Brain microvascular endothelial cell (primary cell): ENCODE measurements around the gene MORN2.

Experiments used
- DNase-seq: peaks from one replicate; pipeline ENCODE4 v3.0.0-alpha.2; 2020
- H3K27ac ChIP-seq: fragments of 250-450 bp; sonication (Bioruptor Pico); 2 replicates; pipeline ENCODE4 v1.5.1; 2020; ENCODE audit warnings: mild to moderate bottlenecking, moderate library complexity
- H3K27me3 ChIP-seq: fragments of 250-450 bp; sonication (Bioruptor Pico); replicated peaks from 2 replicates; pipeline ENCODE4 v1.5.1; 2020; ENCODE audit warnings: mild to moderate bottlenecking
- H3K36me3 ChIP-seq: fragments of 250-450 bp; sonication (Bioruptor Pico); replicated peaks from 2 replicates; pipeline ENCODE4 v1.5.1; 2020; ENCODE audit warnings: mild to moderate bottlenecking
- H3K4me3 ChIP-seq: 2 replicates; pipeline ENCODE4 v1.5.1; 2011; ENCODE audit warnings: low read depth, mild to moderate bottlenecking, control low read depth, low read length, moderate library complexity
- in situ Hi-C: cut with HindIII; loops from 2 replicates; pipeline ENCODE4 v1.10.0; 2017; ENCODE audit warnings: low sequenced_read_pairs, low pct_ligation_motif_present
- TF ChIP-seq, protein P1 (sequence below): IDR thresholded peaks from 2 replicates; pipeline ENCODE4 v1.5.1; 2011; ENCODE audit warnings: low read depth, mild to moderate bottlenecking, moderate library complexity, low read length, control low read depth, inconsistent platforms; ENCODE audit errors: missing control alignments

The MORN2 gene

DNA sequence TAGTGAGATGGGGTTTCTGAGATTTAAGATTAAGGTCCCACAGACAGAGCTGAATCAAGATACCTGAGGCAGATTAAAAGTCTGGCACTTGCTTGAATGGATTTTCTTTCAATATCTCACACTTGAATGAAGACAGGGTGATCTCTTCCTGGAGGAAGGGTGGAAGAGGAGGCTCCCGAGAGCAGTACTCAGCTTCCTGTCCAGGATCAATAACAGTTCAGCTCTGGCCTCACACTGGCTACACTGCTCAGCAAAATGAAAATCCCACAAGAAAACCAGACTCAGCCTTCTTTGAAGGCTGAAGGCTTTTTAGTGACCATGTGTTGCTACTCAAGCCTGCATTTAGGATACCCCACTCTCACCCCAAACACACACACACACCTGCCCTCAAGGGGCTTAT lies 24.9 kb downstream of the MORN2 start:
- Histone ChIP-seq H3K27me3 (no peaks in the 10 kb centered on the region), H3K36me3 (no peaks in the 10 kb centered on the region), H3K27ac (no peak overlapping the region), H3K4me3 (no peak overlapping the region)
- DNase-seq, result no peak
- in situ Hi-C loops, result no loop called here
- TF ChIP-seq, protein P1, sequence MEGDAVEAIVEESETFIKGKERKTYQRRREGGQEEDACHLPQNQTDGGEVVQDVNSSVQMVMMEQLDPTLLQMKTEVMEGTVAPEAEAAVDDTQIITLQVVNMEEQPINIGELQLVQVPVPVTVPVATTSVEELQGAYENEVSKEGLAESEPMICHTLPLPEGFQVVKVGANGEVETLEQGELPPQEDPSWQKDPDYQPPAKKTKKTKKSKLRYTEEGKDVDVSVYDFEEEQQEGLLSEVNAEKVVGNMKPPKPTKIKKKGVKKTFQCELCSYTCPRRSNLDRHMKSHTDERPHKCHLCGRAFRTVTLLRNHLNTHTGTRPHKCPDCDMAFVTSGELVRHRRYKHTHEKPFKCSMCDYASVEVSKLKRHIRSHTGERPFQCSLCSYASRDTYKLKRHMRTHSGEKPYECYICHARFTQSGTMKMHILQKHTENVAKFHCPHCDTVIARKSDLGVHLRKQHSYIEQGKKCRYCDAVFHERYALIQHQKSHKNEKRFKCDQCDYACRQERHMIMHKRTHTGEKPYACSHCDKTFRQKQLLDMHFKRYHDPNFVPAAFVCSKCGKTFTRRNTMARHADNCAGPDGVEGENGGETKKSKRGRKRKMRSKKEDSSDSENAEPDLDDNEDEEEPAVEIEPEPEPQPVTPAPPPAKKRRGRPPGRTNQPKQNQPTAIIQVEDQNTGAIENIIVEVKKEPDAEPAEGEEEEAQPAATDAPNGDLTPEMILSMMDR, result no peak

DNA sequence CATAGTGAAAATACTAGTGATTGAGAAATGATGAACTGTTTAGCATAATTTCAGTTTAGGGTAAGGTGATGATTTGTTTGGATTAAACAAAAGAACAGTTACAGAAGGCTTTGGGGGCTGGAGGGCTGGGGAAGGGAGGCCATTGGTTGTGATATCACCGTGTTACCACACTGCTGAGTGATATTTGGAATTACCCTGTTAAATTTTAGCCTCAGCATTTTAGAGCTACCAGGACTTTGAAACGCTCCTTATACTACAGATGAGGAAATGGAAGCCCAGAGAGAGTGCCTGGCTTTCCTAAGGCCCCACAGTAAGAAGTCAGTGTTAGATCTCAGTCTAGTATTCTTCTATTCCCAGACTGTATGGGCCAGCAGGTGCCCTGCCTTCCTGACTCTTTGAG lies 29.5 kb downstream of the MORN2 start:
- no peaks in the 10 kb centered on the region for H3K27me3 ChIP-seq
- H3K36me3 ChIP-seq, result no peaks in the 10 kb centered on the region
- no peak overlapping the region for H3K27ac ChIP-seq
- in situ Hi-C loops, result no loop called here
- no peak for DNase-seq
- TF ChIP-seq, protein P1, result no peak
- no peak overlapping the region for H3K4me3 ChIP-seq

DNA sequence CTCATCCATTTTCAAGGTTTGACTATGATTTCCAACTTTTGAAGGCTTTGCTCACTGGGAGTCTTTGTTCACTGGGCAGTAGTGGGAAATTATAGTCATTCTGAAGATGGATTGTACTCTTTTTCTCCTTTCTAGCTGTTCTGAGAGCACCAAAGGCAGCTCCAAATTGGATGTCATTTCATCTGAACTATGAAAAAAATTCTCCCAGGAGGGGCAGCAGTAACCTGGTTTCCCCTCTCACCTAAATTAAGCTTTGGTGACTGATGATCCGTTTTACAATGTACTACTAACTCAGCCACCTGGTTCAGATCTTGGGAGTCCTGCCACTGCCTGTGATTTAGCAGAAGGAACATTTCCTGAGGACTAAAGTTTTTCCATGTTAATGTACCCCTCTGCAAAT lies 31.5 kb downstream of the MORN2 start:
- H3K27me3 ChIP-seq, result no peaks in the 10 kb centered on the region
- H3K27ac ChIP-seq, result no peak overlapping the region
- H3K36me3 ChIP-seq, result no peaks in the 10 kb centered on the region
- no peak overlapping the region for H3K4me3 ChIP-seq
- no peak for DNase-seq
- in situ Hi-C loops, result no loop called here
- TF ChIP-seq, protein P1, result no peak

DNA sequence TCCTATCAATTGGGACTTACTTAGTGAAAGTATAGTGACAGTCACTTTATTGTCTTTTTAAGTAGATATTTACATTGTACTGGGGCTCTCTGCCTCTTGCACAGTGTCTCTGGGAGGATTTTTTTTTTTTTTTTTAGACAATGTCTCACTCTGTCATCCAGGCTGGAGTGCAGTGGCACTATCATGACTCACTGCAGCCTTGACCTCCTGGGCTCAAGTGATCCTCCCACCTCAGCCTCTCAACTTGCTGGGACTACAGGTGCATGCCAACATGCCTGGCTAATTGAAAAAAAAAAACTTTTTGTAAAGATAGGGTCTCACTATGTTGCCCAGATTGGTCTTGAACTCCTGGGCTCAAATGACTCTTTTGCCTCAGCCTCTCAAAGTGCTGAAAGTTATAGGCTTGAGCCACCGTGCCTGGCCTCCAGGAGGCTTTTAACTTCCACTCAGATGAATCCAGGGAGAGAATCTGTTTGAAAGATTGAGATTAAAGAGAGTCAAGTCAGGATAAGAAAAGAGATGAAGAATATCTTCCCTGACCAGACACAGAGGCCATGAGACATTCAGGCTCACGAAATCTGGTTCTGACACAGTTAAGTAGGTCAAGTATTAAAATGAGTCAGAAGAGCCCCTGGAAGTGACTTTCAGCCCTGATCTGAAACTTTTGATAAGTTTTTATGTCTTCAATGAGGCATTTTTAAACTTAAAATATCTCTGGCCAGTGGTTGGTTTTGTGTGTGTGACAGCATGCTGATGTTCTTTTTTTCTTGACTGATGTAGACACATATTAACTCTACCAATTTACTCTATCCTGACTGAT lies 32.2 kb downstream of the MORN2 start:
- in situ Hi-C loops, result no loop called here
- TF ChIP-seq, protein P1, result no peak
- no peaks in the 10 kb centered on the region for H3K27me3 ChIP-seq
- DNase-seq, result no peak
- no peak overlapping the region for H3K27ac ChIP-seq
- no peak overlapping the region for H3K4me3 ChIP-seq
- H3K36me3 ChIP-seq, result no peaks in the 10 kb centered on the region

DNA sequence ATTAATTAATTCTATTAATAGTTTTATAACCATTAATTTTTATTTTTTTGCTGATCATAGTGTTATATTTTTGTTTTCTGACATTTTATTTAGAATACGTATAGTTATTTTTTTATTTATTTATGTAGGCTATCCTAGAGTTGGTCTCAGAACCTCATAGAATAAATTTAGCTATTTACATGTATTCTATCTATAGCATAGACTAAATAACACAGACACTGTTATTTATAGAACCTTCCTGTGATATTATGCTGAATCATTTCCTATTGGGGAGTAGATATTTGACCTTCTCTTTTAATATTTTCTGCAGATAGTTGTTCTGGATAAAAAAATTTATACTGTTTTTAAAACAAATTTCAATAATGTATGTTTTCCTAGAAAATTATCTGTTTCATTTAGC lies 34.1 kb downstream of the MORN2 start:
- H3K36me3 ChIP-seq, result no peaks in the 10 kb centered on the region
- TF ChIP-seq, protein P1, result no peak
- no peak for DNase-seq
- H3K27me3 ChIP-seq, result no peaks in the 10 kb centered on the region
- H3K27ac ChIP-seq, result no peak overlapping the region
- no peak overlapping the region for H3K4me3 ChIP-seq
- in situ Hi-C loops, result no loop called here

DNA sequence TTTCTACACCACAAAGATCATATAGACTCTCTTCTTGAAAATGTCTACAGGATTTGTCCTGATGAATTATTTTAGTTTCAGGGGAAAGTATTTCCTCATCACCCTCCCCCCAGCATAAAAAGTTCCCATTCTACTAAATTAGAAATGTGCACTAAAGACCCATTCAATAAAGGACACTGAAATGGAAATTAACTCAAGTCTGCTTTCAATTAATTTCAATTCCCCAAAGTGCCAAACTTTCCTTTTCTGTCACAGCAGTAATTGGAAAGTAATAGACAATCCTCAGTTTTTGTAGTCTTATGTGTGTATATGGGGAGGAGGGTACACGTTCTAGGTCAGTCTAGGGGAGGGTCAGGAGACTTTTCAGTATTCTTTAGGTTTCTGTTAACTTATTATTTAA lies 35.4 kb downstream of the MORN2 start:
- Histone ChIP-seq H3K27ac (no peak overlapping the region), H3K4me3 (no peak overlapping the region), H3K27me3 (no peaks in the 10 kb centered on the region), H3K36me3 (no peaks in the 10 kb centered on the region)
- in situ Hi-C loops, result no loop called here
- TF ChIP-seq, protein P1, result no peak
- DNase-seq, result no peak
